ENCODE measurements around the gene PTPRN2. TPM values are rescaled to one million over a fixed set of nuclear protein-coding genes. Genes with fewer than 3 reads are reported as not detected.

PTPRN2 gene
- total RNA-seq, 5 donors from 2014 or later (not counting 1 experiment from before 2014, with no cell fraction given) = 0.60 to 1.7 (median 0.82) TPM

DNA sequence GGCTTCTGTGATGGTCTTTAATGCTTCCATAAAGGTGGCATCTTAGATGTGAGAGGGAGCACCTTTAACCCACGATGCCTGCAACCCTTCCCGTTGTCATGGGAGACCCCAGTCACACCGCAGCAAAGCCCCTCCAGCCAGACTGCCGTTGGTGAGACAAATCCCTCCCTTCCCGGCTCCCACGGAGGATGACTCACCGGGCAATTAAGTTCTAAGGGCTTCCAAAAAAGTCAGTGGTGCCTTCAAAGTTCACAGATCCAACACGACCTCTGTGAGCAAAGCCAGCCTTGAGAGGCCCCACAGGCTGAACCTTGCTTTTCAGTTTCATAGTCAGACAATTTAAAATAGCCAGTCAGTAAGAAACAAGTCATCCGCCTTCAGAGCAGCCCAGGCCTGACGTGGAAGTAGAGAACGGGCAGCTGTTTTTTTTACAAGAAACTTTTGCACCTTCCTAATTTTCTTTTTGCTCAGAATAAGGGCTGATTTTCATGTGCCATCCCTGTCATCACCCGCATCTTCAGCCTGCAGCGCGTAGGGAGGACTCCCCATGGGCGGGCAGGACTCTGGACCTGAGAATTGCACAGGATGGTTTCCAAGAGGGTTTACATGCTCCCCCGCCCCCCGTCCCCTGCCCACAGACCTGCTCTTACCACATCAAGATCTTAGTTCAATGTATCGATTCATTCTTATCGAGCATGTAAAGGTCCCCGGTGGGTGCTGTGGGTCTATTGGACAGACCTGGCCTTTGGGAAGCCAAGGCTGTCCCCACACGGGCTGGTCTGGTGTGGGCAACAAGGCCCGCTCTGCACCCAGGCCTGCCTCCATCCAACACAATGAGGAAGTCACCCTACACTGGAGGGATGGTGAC lies 916.9 kb downstream of the PTPRN2 start:
- ChIA-PET CTCF (no interaction called here), POLR2A (no interaction called here)
- no peak for DNase-seq
- H3K36me3 ChIP-seq (ENCODE audit: control insufficient read depth in 2 of 2, extremely low read depth in 1 of 2, insufficient read depth in 1 of 2, low read length in 1 of 2) = no peaks in the 10 kb centered on the region
- no peak overlapping the region for H3K27ac Mint-ChIP-seq
- peaks cover 0 to 65% of the 10 kb centered on the region in 2 experiments for H3K27me3 ChIP-seq (replicated peaks in 1 of 2; ENCODE audit: control insufficient read depth in 2 of 2, extremely low read depth in 1 of 2, insufficient read depth in 2 of 2, low read length in 1 of 2)
- no peak for ATAC-seq (replicated peaks in 1 of 4)
- peaks cover 21 to 47% of the 10 kb centered on the region in 2 donors for H3K27me3 Mint-ChIP-seq
- WGBS (ENCODE audit: insufficient coverage) = 84% methylated on average over 15 of the region's 22 CpGs
- H3K36me3 Mint-ChIP-seq = no peaks in the 10 kb centered on the region
- H3K4me1 Mint-ChIP-seq = peaks cover 20 to 31% (median 27%) of the 10 kb centered on the region in 3 donors
- peak overlapping the region in 1 of 3 donors; percentile 64 for H3K4me3 Mint-ChIP-seq
- no peak overlapping the region for H3K4me3 ChIP-seq (ENCODE audit: control insufficient read depth in 1 of 2, extremely low read depth in 1 of 2, low read length in 1 of 2)
- H3K9me3 ChIP-seq = no peaks in the 10 kb centered on the region
- no peaks in the 10 kb centered on the region for H3K9me3 Mint-ChIP-seq
- H3K4me1 ChIP-seq (ENCODE audit: control insufficient read depth in 1 of 2, extremely low read depth in 1 of 2, insufficient read depth in 2 of 2, low read length in 2 of 2) = peaks cover 21 to 23% of the 10 kb centered on the region in 2 experiments
- H3K27ac ChIP-seq (ENCODE audit: low read length) = no peak overlapping the region

DNA sequence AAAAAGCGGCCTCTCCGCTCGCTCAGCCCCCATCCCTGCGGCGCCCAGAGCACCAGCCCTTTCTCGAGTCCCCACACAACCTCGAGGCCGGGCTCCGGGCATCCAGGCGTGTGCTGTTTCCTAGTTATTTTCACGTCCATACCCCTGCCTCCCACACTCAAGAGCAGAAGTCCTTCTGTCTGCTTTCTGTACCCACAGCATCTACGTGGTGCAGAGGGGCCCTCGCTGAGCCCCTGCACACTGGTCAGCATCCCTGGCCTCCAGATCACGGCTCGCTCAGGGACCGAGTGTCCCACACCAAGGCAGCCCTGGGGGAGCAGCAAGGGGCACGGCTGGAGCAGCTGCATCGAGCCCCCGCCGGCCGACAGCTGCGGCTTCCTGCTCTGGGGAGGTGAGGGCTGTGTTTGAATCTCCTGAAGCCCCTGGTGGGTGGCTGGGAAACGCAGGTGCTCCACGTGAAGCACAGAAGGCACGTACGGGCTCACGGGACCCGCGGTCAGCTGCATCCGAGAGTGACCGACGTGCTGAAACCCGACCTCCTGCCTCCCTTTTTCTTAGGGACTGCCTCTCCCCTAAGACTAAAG lies 917.8 kb downstream of the PTPRN2 start:
- H3K36me3 Mint-ChIP-seq = no peaks in the 10 kb centered on the region
- peaks cover 0 to 59% of the 10 kb centered on the region in 2 experiments for H3K27me3 ChIP-seq (replicated peaks in 1 of 2; ENCODE audit: control insufficient read depth in 2 of 2, extremely low read depth in 1 of 2, insufficient read depth in 2 of 2, low read length in 1 of 2)
- 47% methylated on average over 32 of the region's 33 CpGs for WGBS (ENCODE audit: insufficient coverage)
- no peak overlapping the region for H3K27ac ChIP-seq (ENCODE audit: low read length)
- peak overlapping the region in 1 of 3 donors; percentile 64 for H3K4me3 Mint-ChIP-seq
- POLR2A ChIA-PET = no interaction called here
- CTCF ChIA-PET = no interaction called here
- H3K4me1 Mint-ChIP-seq = peaks cover 20 to 31% (median 27%) of the 10 kb centered on the region in 3 donors
- H3K27me3 Mint-ChIP-seq = peaks cover 14 to 39% of the 10 kb centered on the region in 2 donors
- H3K36me3 ChIP-seq (ENCODE audit: control insufficient read depth in 2 of 2, extremely low read depth in 1 of 2, insufficient read depth in 1 of 2, low read length in 1 of 2) = no peaks in the 10 kb centered on the region
- ATAC-seq (replicated peaks in 1 of 4) (peak in 3 of 4 experiments; percentile 37 to 62 (median 38)), DNase-seq (peak in 2 of 35 experiments; percentile 14 to 17)
- peaks cover 21 to 23% of the 10 kb centered on the region in 2 experiments for H3K4me1 ChIP-seq (ENCODE audit: control insufficient read depth in 1 of 2, extremely low read depth in 1 of 2, insufficient read depth in 2 of 2, low read length in 2 of 2)
- no peak overlapping the region for H3K27ac Mint-ChIP-seq
- no peaks in the 10 kb centered on the region for H3K9me3 Mint-ChIP-seq
- H3K4me3 ChIP-seq (ENCODE audit: control insufficient read depth in 1 of 2, extremely low read depth in 1 of 2, low read length in 1 of 2) = no peak overlapping the region
- H3K9me3 ChIP-seq = no peaks in the 10 kb centered on the region

DNA sequence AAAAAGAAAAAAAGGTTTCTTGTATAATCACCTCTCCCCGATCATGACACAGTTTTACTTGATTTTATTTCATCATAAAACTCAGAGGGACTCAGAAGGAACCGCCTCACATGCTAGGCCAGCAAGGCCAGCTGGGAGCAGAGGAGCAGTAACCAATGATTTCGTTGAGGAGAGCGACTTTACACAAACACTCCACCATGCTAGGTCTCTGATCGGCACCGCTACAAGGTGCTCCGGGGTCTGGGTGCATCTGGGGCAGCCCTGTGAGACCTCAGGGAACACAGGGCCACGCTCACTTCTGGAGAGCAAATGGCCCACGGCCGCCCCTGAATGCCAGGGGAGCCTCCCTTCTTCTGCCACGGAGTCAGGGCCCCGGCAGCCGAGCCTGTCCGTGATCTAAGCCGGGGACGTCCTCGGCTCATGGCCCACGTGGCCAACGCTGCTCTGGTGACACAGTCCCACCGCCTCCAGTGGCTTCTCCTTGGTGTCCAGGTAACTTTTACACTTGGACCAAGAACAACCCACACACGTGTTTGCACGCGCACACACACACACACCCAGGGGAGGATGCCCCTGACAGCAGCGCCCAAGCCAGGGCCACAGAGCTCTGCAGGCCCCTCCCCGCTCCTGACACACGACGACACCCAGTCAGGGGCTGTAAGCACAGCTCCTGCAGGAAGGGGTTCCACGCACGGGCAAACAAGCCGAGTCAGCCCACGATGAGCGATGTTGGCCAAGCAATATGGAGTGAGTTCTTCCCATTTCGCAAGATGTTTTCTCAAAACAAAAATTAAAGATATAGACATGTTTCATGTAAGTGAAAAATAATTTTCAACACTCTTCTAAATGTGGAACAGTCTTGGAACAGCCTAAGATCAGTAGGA lies 918.5 kb downstream of the PTPRN2 start:
- Mint-ChIP-seq H3K27me3 (peaks cover 13 to 38% of the 10 kb centered on the region in 2 donors), H3K27ac (no peak overlapping the region), H3K36me3 (no peaks in the 10 kb centered on the region), H3K4me3 (peak overlapping the region in 1 of 3 donors; percentile 64), H3K4me1 (peaks cover 20 to 31% (median 27%) of the 10 kb centered on the region in 3 donors), H3K9me3 (no peaks in the 10 kb centered on the region)
- ATAC-seq (replicated peaks in 1 of 4) (no peak), DNase-seq (no peak)
- POLR2A ChIA-PET = no interaction called here
- Histone ChIP-seq H3K27me3 (replicated peaks in 1 of 2; ENCODE audit: control insufficient read depth in 2 of 2, extremely low read depth in 1 of 2, insufficient read depth in 2 of 2, low read length in 1 of 2) (peaks cover 0 to 55% of the 10 kb centered on the region in 2 experiments), H3K27ac (ENCODE audit: low read length) (no peak overlapping the region), H3K9me3 (no peaks in the 10 kb centered on the region), H3K4me3 (ENCODE audit: control insufficient read depth in 1 of 2, extremely low read depth in 1 of 2, low read length in 1 of 2) (no peak overlapping the region), H3K4me1 (ENCODE audit: control insufficient read depth in 1 of 2, extremely low read depth in 1 of 2, insufficient read depth in 2 of 2, low read length in 2 of 2) (peaks cover 21 to 23% of the 10 kb centered on the region in 2 experiments), H3K36me3 (ENCODE audit: control insufficient read depth in 2 of 2, extremely low read depth in 1 of 2, insufficient read depth in 1 of 2, low read length in 1 of 2) (no peaks in the 10 kb centered on the region)
- 84% methylated on average over 16 of the region's 33 CpGs for WGBS (ENCODE audit: insufficient coverage)
- CTCF ChIA-PET = no interaction called here

DNA sequence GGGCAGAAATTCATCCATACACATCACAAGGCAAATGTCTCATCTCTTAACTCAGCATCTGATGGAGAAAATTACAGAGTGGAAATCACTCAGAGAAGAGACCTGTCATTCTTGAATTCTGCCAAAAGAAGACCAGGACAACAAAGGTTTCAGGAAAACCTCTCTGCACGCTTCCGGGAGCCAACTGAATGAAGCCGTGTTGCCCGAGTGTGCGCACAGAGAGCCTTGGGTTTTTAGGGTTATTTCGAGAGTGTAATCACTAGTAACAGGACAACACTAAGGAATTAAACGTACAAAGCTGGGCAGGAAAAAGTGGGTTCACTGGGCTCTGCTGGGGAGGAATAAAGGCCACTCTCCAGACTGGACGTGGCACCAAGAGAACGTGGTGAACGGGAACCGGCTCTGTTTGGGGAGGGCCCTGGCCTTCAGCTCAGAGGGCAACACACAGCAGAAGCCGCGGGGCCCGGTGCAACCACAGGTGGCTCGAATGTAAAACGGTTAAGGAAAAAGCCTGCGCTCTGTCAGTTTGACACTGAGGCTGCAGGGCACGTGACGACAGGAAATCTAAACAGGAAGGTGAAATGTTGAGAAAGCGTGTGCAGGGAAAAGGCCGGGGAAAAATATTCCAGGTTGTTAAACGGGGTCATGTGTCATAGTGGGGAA lies 919.3 kb downstream of the PTPRN2 start:
- ChIA-PET POLR2A (no interaction called here), CTCF (no interaction called here)
- Mint-ChIP-seq H3K27me3 (peaks cover 13 to 36% of the 10 kb centered on the region in 2 donors), H3K4me3 (peak overlapping the region in 1 of 3 donors; percentile 64), H3K27ac (no peak overlapping the region), H3K36me3 (no peaks in the 10 kb centered on the region), H3K4me1 (peaks cover 20 to 31% (median 27%) of the 10 kb centered on the region in 3 donors), H3K9me3 (no peaks in the 10 kb centered on the region)
- H3K27me3 ChIP-seq (replicated peaks in 1 of 2; ENCODE audit: control insufficient read depth in 2 of 2, extremely low read depth in 1 of 2, insufficient read depth in 2 of 2, low read length in 1 of 2) = peaks cover 0 to 48% of the 10 kb centered on the region in 2 experiments
- no peak overlapping the region for H3K27ac ChIP-seq (ENCODE audit: low read length)
- H3K4me1 ChIP-seq (ENCODE audit: control insufficient read depth in 1 of 2, extremely low read depth in 1 of 2, insufficient read depth in 2 of 2, low read length in 2 of 2) = peaks cover 21 to 23% of the 10 kb centered on the region in 2 experiments
- 27% methylated on average over 19 of the region's 22 CpGs for WGBS (ENCODE audit: insufficient coverage)
- H3K9me3 ChIP-seq = no peaks in the 10 kb centered on the region
- H3K4me3 ChIP-seq (ENCODE audit: control insufficient read depth in 1 of 2, extremely low read depth in 1 of 2, low read length in 1 of 2) = peak overlapping the region in 1 of 2 donors; percentile 8
- DNase-seq (no peak), ATAC-seq (replicated peaks in 1 of 4) (peak in 1 of 4 experiments; percentile 58)
- no peaks in the 10 kb centered on the region for H3K36me3 ChIP-seq (ENCODE audit: control insufficient read depth in 2 of 2, extremely low read depth in 1 of 2, insufficient read depth in 1 of 2, low read length in 1 of 2)

DNA sequence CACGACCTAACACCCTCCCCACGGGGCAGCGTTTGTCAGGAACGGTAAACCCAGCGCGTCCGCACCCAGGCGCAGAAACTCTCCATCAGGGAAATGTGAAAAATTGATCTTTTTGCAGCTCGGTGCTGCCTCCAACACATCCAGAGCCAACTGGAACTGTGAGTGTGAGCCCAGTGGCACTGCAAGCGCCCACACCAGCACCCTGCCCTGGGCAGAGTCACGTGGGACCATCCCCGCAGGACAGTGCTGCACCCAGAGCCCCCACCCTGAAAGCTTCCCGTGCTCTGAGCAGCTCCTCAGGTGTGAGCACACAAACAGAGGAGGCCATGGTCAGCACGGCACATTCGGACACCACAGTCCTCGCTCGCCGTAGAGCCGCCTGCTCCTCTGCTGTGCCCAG lies 919.9 kb downstream of the PTPRN2 start:
- no peaks in the 10 kb centered on the region for H3K9me3 Mint-ChIP-seq
- H3K27me3 ChIP-seq (replicated peaks in 1 of 2; ENCODE audit: control insufficient read depth in 2 of 2, extremely low read depth in 1 of 2, insufficient read depth in 2 of 2, low read length in 1 of 2) = peaks cover 0 to 48% of the 10 kb centered on the region in 2 experiments
- no peak overlapping the region for H3K4me3 Mint-ChIP-seq
- peaks cover 21 to 23% of the 10 kb centered on the region in 2 experiments for H3K4me1 ChIP-seq (ENCODE audit: control insufficient read depth in 1 of 2, extremely low read depth in 1 of 2, insufficient read depth in 2 of 2, low read length in 2 of 2)
- no peaks in the 10 kb centered on the region for H3K36me3 ChIP-seq (ENCODE audit: control insufficient read depth in 2 of 2, extremely low read depth in 1 of 2, insufficient read depth in 1 of 2, low read length in 1 of 2)
- H3K4me3 ChIP-seq (ENCODE audit: control insufficient read depth in 1 of 2, extremely low read depth in 1 of 2, low read length in 1 of 2) = no peak overlapping the region
- no peak overlapping the region for H3K27ac ChIP-seq (ENCODE audit: low read length)
- H3K27ac Mint-ChIP-seq = no peak overlapping the region
- peaks cover 20 to 31% (median 27%) of the 10 kb centered on the region in 3 donors for H3K4me1 Mint-ChIP-seq
- ATAC-seq (replicated peaks in 1 of 4) (no peak), DNase-seq (no peak)
- CTCF ChIA-PET = no interaction called here
- H3K36me3 Mint-ChIP-seq = no peaks in the 10 kb centered on the region
- 81% methylated on average over 17 of the region's 19 CpGs for WGBS (ENCODE audit: insufficient coverage)
- H3K27me3 Mint-ChIP-seq = peaks cover 13 to 32% of the 10 kb centered on the region in 2 donors
- no peaks in the 10 kb centered on the region for H3K9me3 ChIP-seq
- POLR2A ChIA-PET = no interaction called here
